ENCODE measurements around the gene C1orf74. TPM values are rescaled to one million over a fixed set of nuclear protein-coding genes. Genes with fewer than 3 reads are reported as not detected.

The C1orf74 gene
- total RNA-seq, result 2.7 and 4.0 TPM in 2 replicates

GRCh38 chr1:209784265-209785169 lies at the start of gene C1orf74:
TSS of gene C1orf74 (minus strand) at chr1:209784559. CDS start at chr1:209783634, 925 bp downstream.
- peak; percentile 88 for DNase-seq (ENCODE audit: low read depth, low spot score)

GRCh38 chr1:209831615-209832014 lies 47.3 kb upstream of the C1orf74 start:
- no peak for DNase-seq (ENCODE audit: low read depth, low spot score)

- no peak for DNase-seq (ENCODE audit: low read depth, low spot score)
Observed at GRCh38 chr1:209830722-209831121, 46.4 kb upstream of the C1orf74 start.

GRCh38 chr1:209829716-209830115 lies 45.4 kb upstream of the C1orf74 start:
- no peak for DNase-seq (ENCODE audit: low read depth, low spot score)

- peak; percentile 94 for DNase-seq (ENCODE audit: low read depth, low spot score)
Observed at GRCh38 chr1:209827384-209828262, 43.3 kb upstream of the C1orf74 start, which contains the start of gene UTP25. TSS of gene UTP25 (plus strand) at chr1:209827972. CDS start at chr1:209828064, 92 bp downstream.

- DNase-seq (ENCODE audit: low read depth, low spot score), result no peak
Observed at GRCh38 chr1:209825591-209826434, 41.5 kb upstream of the C1orf74 start.

GRCh38 chr1:209823143-209824041 lies 39.0 kb upstream of the C1orf74 start:
- DNase-seq (ENCODE audit: low read depth, low spot score), result peak; percentile 87

- no peak for DNase-seq (ENCODE audit: low read depth, low spot score)
Observed at GRCh38 chr1:209822706-209823105, 38.3 kb upstream of the C1orf74 start.

GRCh38 chr1:209820986-209821385 lies 36.6 kb upstream of the C1orf74 start:
- no peak for DNase-seq (ENCODE audit: low read depth, low spot score)

GRCh38 chr1:209819058-209819457 lies 34.7 kb upstream of the C1orf74 start:
- DNase-seq (ENCODE audit: low read depth, low spot score), result no peak

- DNase-seq (ENCODE audit: low read depth, low spot score), result no peak
Observed at GRCh38 chr1:209817691-209818090, 33.3 kb upstream of the C1orf74 start.

GRCh38 chr1:209816923-209817322 lies 32.6 kb upstream of the C1orf74 start:
- DNase-seq (ENCODE audit: low read depth, low spot score), result no peak

- DNase-seq (ENCODE audit: low read depth, low spot score), result no peak
Observed at GRCh38 chr1:209815931-209816341, 31.6 kb upstream of the C1orf74 start.

GRCh38 chr1:209815490-209815889 lies 31.1 kb upstream of the C1orf74 start:
- no peak for DNase-seq (ENCODE audit: low read depth, low spot score)

GRCh38 chr1:209813902-209814301 lies 29.5 kb upstream of the C1orf74 start:
- no peak for DNase-seq (ENCODE audit: low read depth, low spot score)

GRCh38 chr1:209810783-209811182 lies 26.4 kb upstream of the C1orf74 start:
- no peak for DNase-seq (ENCODE audit: low read depth, low spot score)

- no peak for DNase-seq (ENCODE audit: low read depth, low spot score)
Observed at GRCh38 chr1:209809611-209810010, 25.3 kb upstream of the C1orf74 start.

GRCh38 chr1:209808059-209808581 lies 23.8 kb upstream of the C1orf74 start:
- peak; percentile 82 for DNase-seq (ENCODE audit: low read depth, low spot score)

- DNase-seq (ENCODE audit: low read depth, low spot score), result no peak
Observed at GRCh38 chr1:209807509-209807908, 23.1 kb upstream of the C1orf74 start.
